ENCODE data around the gene BCL2L13. TPM values are rescaled to one million over a fixed set of nuclear protein-coding genes. Genes with fewer than 3 reads are reported as not detected.

Gene BCL2L13
- total and polyA plus RNA-seq, 10 donors: 13.4 to 53.5 (median 35.9) TPM

- peak overlapping the region; percentile 97 to 100 (median 99) for H3K4me3 ChIP-seq
- H3K36me3 ChIP-seq: peaks cover 0 to 29% (median 6%) of the 10 kb centered on the region in 6 donors
- no peaks in the 10 kb centered on the region for H3K27me3 ChIP-seq (replicated peaks in 1 of 7)
- intact Hi-C loops (cut with DNase I; ENCODE audit: low total_unique reads): no loop called here
- TF ChIP-seq POLR2AphosphoS5 (IDR thresholded peaks at IDR 0.05): no peak
- TF ChIP-seq POLR2A (IDR thresholded peaks at IDR 0.05): no peak
- TF ChIP-seq CTCF (IDR thresholded peaks at IDR 0.05 in 8 of 11, conservative IDR thresholded peaks at IDR 0.05 in 3 of 11): no peak
- peaks cover 27 to 52% (median 45%) of the 10 kb centered on the region in 6 donors for H3K4me1 ChIP-seq
- H3K27ac ChIP-seq: peak overlapping the region; percentile 76 to 97 (median 94)
- 0% methylated on average over 1 of the region's 1 CpG for whole genome bisulfite sequencing, 5 donors
- DNase-seq: no peak
- H3K9me3 ChIP-seq: no peaks in the 10 kb centered on the region
Measured at GRCh38 chr22:17629173-17629489, 9.4 kb upstream of the BCL2L13 start.

GRCh38 chr22:17629641-17630040 lies 8.9 kb upstream of the BCL2L13 start:
- intact Hi-C loops (cut with DNase I; ENCODE audit: low total_unique reads): no loop called here
- DNase-seq: no peak
- WGBS, 5 donors: 39 to 55% (median 47%) methylated on average over 7 of the region's 7 CpGs
- TF ChIP-seq CTCF (IDR thresholded peaks at IDR 0.05 in 8 of 11, conservative IDR thresholded peaks at IDR 0.05 in 3 of 11) (no peak), POLR2AphosphoS5 (IDR thresholded peaks at IDR 0.05) (no peak), POLR2A (IDR thresholded peaks at IDR 0.05) (no peak)
- Histone ChIP-seq H3K4me3 (peak overlapping the region in 4 of 8 donors; percentile 98 to 100 (median 99)), H3K36me3 (peaks cover 0 to 24% (median 4%) of the 10 kb centered on the region in 6 donors), H3K4me1 (peaks cover 23 to 47% (median 41%) of the 10 kb centered on the region in 6 donors), H3K27me3 (replicated peaks in 1 of 7) (no peaks in the 10 kb centered on the region), H3K27ac (peak overlapping the region in 5 of 8 donors; percentile 90 to 97 (median 96)), H3K9me3 (no peaks in the 10 kb centered on the region)

- peaks cover 19 to 32% (median 30%) of the 10 kb centered on the region in 6 donors for H3K4me1 ChIP-seq
- intact Hi-C loops (cut with DNase I; ENCODE audit: low total_unique reads): no loop called here
- no peak overlapping the region for H3K4me3 ChIP-seq
- no peaks in the 10 kb centered on the region for H3K9me3 ChIP-seq
- TF ChIP-seq POLR2AphosphoS5 (IDR thresholded peaks at IDR 0.05) (no peak), POLR2A (IDR thresholded peaks at IDR 0.05) (no peak), CTCF (IDR thresholded peaks at IDR 0.05 in 8 of 11, conservative IDR thresholded peaks at IDR 0.05 in 3 of 11) (no peak)
- H3K27me3 ChIP-seq (replicated peaks in 1 of 7): no peaks in the 10 kb centered on the region
- H3K27ac ChIP-seq: no peak overlapping the region
- WGBS, 5 donors: 94 to 98% (median 95%) methylated on average over 9 of the region's 9 CpGs
- no peak for DNase-seq
- peaks cover 0 to 9% (median 0%) of the 10 kb centered on the region in 6 donors for H3K36me3 ChIP-seq
Measured at GRCh38 chr22:17631076-17631565, 7.4 kb upstream of the BCL2L13 start.

- H3K27me3 ChIP-seq (replicated peaks in 1 of 7): no peaks in the 10 kb centered on the region
- H3K27ac ChIP-seq: no peak overlapping the region
- WGBS, 5 donors: 92 to 96% (median 94%) methylated on average over 4 of the region's 4 CpGs
- H3K36me3 ChIP-seq: no peaks in the 10 kb centered on the region
- intact Hi-C loops (cut with DNase I; ENCODE audit: low total_unique reads): no loop called here
- peaks cover 4 to 22% (median 18%) of the 10 kb centered on the region in 6 donors for H3K4me1 ChIP-seq
- TF ChIP-seq POLR2AphosphoS5 (IDR thresholded peaks at IDR 0.05) (no peak), POLR2A (IDR thresholded peaks at IDR 0.05) (no peak), CTCF (IDR thresholded peaks at IDR 0.05 in 8 of 11, conservative IDR thresholded peaks at IDR 0.05 in 3 of 11) (no peak)
- no peak for DNase-seq
- no peak overlapping the region for H3K4me3 ChIP-seq
- no peaks in the 10 kb centered on the region for H3K9me3 ChIP-seq
Measured at GRCh38 chr22:17633217-17633997, 5.2 kb upstream of the BCL2L13 start.

All from spleen (tissue), 11 donors.